GM20431 (cell line): ENCODE measurements around the gene LRRC8E.
"Not testable (repeated sequence)": the region's sequence is repeated elsewhere in the genome, so short reads cannot be mapped to it uniquely, and the experiment has no call there.

Source experiments
- in situ Hi-C: fragments of 300-500 bp; cut with MseI, MboI; formaldehyde crosslinking; loops from one replicate; pipeline ENCODE4 v1.15.0; 2020; ENCODE audit warnings: low sequenced_read_pairs; ENCODE audit not compliant: unreplicated experiment

LRRC8E gene

DNA sequence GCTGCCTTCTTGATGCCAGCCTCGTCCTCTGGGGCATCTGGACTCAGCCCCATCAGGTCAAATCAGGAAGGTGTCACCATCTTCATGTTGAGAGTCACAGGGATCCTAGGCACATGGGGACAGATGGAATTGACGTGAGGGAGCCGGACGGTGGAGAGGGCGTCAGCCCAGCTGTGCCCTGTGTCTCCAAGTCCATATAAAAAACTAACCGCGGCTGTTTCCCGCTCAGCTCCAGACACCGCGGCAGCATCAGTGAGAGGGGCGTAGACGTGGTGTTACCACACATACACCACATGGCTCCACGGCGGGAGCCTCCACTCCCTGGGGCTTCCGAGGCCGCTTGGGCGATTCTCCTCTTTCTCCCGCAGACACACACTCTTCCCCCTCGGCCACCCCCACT, 8.5 kb upstream of the LRRC8E start:
- in situ Hi-C loops = no loop called here

DNA sequence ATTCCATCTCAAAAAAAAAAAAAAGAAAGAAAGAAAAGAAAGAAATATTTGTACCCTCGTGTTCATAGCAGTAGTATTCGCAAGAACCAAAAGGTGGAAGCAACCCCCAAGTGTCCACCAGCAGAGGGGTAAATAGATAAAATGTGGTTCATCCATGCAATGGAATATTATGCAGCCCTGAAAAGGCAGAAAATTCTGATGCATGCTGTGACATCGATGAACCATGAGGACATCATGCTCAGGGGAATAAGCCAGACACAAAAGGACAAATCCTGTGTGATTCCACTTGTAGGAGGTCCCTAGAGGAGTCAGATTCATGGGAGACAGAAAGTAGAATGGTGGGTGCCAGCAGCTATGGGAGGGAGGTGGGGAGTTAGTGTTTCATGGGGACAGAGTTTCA, 6.4 kb upstream of the LRRC8E start:
- in situ Hi-C loops = no loop called here

DNA sequence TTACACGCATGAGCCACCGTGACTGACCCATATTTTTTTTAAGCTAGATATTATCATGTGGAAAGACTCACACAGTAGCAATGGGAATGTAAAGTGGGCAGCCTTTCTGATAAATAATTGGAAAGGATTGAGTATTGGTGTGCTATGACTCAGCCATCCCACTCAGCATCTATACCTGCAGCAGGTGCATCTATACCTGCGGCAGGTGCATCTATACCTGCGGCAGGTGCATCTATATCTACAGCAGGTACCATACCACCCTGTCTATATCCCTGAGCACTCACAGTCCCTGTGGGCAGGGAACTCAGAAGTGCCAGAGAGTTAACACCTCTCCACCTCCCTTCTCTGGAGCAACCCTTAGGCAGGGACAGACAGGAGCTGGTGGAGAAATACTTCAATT, 5.2 kb upstream of the LRRC8E start:
- in situ Hi-C loops = no loop called here

DNA sequence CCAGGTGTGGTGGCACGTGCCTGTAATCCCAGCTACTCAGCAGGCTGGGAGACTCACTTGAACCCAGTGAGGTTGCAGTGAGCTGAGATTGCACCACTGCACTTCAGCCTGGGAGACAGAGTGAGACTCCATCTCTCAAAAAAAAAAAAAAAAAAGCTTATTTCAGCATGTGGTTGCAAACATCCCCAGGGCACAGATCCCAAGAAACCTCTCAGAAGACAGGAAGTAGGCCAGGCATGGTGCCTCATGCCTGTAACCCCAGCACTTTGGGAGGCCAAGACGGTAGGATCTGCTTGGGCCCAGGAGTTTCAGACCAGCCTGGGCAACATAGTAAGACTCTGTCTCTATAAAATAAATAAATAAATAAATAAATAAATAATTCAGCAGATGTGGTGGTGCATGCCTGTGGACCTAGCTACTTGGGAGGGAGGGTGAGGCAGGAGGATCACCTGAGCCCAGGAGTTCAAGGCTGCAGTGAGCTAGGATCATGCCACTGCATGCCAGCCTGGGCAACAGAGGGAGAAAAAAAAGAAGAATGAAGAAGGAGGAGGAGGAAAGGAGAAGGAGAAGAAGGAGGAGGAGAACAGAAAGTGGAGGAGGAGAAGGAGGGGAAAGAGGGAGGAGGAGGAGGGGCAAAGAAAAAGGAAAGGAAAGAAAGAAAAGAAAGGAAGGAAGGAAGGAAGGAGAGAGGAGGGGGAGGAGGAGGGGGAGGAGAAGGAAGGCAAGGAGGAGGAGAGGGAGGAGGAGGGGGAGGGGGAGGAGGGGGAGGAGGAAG, 4.3 kb upstream of the LRRC8E start:
- in situ Hi-C loops = no loop called here

DNA sequence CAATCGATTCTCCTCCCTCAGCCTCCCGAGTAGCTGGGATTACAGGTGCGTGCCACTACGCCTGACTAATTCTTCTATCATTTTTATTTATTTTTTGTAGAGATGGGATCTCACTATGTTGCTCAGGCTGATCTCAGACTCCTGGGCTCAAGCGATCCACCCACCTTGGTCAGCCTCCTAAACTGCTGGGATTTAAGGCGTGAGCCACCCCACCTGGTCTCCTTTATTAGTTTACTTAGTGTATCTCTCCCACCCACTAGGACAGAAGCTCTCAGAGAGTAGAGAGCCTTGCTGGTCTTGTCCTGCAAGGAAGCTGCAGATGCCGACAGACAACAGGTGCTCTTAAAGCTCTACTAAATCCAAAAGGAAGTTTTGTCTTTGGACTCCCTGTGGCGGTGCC, 2.5 kb upstream of the LRRC8E start:
- in situ Hi-C loops = no loop called here

DNA sequence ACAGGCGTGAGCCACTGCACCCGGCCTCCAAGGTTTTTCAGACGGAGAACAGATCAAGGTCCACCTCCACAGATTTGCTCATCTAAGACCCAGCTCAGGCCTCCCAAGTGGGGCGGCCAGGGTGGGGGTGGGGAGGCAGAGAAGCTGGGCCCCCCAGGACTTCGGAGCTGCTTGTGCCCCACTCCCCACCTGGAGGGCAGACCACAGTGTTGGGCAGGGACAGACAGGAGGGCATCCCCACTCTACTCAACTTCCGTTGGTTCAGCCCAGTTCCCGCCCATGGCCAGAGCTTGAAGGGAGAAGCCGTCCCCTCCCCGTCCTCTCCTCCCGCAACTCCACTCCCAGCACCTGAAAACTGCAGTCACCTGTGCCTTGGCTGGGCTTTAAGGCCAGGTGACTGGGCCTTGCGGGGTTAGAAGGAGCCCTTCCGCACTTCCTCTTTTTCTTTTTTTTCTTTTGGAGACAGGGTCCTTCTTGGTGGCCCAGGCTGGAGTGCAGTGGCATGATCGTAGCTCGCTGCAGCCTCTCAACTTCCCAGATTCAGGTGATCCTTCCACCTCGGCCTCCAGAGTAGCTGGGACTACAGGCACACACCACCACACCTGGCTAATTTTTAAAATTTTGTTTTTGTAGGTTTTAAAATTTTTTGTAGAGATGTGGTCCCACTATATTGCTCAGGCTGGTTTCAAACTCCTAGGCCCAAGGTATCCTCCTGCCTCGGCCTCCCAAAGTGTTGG, 734 bp upstream of the LRRC8E start:
- in situ Hi-C loops = no loop called here

DNA sequence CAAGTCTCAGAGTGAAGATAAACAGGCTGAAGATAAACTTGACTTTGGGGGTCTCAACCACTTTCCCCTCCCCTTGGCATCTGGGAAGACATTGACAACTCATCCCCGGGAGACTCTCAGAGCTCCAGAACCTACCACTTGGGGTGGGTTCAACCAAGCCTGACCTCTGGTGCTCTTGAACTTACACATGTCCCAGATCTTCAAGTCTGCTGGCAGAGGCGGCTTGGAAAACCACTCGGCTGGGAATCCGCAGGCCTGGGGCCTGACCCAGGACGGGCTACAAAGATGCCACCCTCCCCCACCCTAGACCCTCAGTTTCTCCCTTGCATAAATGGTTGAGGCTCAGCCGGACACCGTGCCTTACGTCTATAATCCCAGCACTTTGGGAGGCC, 512 bp downstream of the LRRC8E start:
- in situ Hi-C loops = no loop called here

DNA sequence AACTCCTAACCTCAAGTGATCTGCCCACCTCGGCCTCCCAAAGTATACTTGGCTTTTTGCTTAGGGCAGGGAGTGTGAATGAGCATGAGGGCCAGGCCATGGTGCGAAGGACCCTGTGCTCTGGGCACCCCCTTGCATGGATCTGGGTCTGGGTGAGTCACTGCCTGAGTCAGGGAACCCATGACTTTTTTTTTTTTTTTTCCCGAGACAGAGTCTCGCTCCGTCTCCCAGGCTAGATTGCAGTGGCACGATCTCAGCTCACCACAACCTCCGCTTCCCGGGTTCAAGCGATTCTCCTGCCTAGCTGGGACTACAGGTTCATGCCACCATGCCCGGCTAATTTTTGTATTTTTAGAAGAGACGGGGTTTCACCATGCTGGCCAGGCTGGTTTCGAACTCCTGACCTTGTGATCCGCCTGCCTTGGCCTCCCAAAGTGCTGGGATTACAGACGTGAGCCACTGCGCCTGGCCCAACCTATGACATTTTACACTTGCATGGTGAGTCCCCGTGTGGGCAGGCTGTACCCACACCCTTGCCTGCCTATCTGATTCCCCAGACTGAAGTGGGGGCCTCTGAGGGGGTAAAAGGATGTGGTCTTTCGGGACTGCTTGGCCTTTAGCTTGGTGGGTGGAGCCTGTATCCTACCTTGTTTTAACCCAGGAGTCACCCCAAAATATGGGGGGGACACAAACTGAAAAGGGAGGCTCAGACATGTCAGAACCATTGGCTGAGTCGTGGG, 5.2 kb downstream of the LRRC8E start:
- in situ Hi-C loops = not testable (repeated sequence)

DNA sequence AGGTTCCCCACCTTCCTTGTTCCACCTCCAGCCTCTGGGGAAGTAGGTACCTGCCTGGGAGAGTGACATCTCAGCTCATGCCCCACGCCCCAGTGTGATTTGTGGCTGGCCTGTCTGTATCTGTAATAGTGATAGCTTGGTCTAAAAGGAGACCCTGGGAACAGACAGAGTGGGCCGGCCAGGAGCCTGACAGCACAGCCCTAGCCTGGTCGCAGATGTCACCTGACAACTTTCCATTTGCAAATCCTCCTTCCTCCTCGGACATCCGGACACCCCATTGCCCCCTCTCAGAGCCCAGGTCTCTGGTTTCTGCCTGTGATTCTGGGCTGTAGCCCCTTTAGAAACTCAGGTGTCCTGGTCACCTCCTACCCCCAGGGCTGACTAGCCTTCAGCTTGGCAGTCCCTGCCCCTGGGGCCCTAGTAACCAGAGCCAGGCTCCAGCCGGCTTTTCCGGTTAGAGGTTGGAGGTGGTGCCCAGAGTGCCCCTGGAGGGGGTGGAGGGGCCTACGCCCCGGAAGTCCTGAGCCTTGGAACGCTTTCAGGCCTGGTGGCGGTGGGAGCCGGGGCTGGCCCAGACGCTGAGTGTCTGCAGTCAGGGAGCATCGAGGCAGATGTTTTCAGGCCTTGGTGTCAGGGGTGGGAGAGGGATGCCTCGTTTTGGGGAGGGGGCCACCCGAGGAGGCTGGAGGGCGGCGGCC, 6.5 kb downstream of the LRRC8E start:
- in situ Hi-C loops = no loop called here

DNA sequence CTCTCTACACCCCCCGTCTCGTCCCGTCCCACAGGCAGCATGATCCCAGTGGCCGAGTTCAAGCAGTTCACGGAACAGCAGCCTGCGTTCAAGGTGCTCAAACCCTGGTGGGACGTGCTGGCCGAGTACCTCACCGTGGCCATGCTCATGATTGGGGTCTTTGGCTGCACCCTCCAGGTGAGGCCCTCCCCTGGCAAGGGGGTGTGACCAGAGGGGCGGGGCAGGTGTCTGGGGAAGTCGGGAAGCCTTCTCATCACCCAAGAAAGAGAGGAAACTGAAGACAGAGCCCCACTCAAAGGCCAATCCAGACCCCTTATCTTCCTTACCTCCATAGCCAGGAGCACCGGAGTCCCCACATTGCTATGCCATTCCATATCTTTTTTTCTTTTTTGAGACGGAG, 7.3 kb downstream of the LRRC8E start:
- in situ Hi-C loops = no loop called here

DNA sequence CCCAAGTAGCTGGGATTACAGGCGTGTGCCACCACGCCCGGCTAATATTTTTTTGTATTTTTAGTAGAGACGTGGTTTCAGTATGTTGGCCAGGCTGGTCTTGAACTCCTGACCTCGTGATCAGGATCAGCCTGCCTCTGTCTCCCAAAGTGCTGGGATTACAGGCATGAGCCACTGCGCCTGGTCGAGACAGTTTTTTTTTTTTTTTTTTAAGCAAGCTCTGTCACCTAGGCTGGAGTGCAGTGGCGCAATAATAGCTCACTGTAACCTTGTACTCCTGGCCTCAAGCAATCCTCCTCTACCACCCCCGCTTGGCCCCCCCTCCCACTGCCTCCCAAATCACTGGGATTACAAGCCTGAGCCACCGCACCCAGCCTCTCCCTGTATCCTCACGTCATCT, 9.0 kb downstream of the LRRC8E start:
- in situ Hi-C loops = no loop called here

DNA sequence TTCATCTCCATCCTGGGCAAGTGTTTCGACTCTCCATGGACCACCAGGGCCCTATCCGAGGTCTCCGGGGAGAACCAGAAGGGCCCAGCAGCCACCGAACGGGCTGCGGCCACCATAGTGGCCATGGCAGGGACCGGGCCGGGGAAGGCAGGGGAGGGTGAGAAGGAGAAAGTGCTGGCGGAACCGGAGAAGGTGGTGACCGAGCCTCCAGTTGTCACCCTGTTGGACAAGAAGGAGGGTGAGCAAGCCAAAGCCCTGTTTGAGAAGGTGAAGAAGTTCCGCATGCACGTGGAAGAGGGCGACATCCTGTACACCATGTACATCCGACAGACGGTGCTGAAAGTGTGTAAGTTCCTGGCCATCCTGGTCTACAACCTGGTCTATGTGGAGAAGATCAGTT, 10.7 kb downstream of the LRRC8E start:
- in situ Hi-C loops = no loop called here

DNA sequence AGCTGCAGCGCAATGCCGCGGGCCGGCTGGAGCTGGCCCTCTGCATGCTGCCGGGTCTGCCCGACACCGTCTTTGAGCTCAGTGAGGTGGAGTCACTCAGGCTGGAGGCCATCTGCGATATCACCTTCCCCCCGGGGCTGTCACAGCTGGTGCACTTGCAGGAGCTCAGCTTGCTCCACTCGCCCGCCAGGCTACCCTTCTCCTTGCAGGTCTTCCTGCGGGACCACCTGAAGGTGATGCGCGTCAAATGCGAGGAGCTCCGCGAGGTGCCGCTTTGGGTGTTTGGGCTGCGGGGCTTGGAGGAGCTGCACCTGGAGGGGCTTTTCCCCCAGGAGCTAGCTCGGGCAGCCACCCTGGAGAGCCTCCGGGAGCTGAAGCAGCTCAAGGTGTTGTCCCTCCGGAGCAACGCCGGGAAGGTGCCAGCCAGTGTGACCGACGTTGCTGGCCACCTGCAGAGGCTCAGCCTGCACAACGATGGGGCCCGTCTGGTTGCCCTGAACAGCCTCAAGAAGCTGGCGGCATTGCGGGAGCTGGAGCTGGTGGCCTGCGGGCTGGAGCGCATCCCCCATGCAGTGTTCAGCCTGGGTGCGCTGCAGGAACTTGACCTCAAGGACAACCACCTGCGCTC, 11.6 kb downstream of the LRRC8E start:
- in situ Hi-C loops = no loop called here

DNA sequence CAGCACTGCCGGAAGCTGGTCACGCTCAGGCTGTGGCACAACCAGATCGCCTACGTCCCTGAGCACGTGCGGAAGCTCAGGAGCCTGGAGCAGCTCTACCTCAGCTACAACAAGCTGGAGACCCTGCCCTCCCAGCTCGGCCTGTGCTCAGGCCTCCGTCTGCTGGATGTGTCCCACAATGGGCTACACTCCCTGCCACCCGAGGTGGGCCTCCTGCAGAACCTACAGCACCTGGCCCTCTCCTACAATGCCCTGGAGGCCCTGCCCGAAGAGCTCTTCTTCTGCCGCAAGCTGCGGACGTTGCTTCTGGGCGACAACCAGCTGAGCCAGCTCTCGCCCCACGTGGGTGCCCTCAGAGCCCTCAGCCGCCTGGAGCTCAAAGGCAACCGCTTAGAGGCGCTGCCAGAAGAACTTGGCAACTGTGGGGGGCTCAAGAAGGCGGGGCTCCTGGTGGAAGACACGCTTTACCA, 12.1 kb downstream of the LRRC8E start:
- in situ Hi-C loops = no loop called here

DNA sequence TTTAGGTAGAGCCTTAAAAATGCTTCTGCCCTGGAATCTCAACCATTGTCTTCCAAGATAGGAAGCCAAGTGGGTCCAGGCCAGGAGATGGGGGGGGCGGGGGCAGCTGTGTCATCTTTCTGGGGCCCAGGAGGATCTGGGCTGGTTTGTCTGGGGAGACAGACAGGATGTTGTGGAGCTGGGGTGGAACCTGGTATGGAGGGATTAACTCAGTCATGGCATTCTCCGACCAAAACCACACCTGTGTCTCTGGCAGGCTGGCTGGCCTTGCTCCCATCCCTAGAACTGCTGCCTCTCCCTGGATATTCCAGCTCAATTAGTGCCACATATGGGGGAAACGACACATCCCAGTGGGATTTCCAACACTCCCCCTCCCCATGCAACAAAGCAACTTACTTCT, 12.6 kb downstream of the LRRC8E start:
- in situ Hi-C loops = no loop called here

DNA sequence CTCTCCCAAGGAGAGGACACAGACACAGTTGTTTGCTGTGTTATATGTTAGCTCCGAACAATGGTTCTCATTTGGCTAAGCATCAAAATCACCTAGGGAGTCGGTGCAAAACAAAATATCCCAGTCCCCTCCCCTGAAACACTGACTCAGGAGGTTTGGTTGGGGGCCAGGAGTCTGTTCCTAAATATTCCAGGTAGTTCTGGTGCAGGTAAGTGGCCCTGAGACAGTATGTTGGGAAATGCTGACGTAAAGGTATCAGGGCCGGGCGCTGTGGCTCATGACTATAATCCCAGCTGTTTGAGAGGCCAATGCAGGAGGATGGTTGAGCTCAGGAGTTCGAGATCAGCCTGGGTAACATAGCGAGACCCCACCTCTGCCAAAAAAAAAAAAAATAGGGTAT, 13.0 kb downstream of the LRRC8E start:
- in situ Hi-C loops = no loop called here

DNA sequence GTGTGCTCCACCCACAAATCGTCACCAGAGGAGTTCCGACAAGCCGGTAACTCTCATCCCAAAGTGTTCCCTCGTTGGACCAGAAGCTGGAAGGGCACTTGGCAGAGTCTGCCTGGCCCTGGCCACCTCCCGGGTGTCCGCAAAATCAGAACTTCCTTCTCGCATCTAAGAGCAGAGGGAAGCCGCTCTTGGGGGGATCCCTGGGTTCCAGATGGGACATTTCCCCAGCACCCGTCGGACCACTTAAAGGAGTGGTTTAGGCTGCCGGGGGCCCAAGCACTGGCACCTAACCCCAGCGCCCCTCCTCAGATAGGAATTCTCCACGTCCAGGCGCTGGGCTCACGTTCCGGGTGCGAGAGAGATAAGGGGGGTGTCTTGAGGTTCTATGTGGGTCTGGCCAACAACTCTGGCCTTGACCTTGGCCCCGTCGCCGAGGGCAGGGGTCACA, 14.5 kb downstream of the LRRC8E start:
- in situ Hi-C loops = no loop called here

DNA sequence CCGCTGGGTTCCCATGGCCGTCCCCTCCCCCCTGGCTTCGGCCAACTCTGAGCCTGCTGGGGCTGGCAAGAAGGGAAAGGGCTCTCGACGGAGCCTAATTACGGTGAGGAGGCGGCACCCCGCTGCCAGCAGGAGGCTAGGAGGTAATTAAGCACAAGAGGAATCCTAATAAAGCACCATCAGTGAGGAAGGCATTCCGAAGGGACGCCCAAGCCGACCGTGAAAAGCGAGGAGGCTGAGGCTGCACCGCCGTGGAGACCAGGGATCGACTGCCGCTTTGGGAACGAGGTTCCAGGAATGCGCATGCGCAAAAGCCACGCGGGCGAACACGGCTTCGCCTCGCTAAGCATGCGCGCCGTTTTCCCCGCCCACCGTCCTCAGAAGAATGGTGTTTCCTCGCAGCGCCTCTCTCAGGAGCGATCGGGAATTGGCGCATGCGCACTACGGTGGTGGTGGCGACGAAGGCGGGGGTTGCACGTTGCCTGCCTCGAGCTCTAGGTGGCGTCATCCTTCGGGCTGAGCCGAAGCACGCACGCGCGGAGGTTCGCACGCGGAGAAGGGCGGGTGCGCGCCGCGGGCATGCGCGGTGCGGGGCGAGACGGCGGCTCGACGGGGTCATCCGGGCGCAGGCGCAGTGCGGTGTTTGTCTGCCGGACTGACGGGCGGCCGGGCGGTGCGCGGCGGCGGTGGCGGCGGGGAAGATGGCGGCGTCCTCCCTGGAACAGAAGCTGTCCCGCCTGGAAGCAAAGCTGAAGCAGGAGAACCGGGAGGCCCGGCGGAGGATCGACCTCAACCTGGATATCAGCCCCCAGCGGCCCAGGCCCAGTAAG, 15.1 kb downstream of the LRRC8E start, which contains the start of gene MAP2K7:
Gene MAP2K7 (plus strand): TSS at position 634 of the 830 bp plus-strand sequence. CDS start 68 bp downstream, at position 702.
- in situ Hi-C loops = no loop called here
